OCI-M2 (cell line): ENCODE measurements around the gene PELI2.

ENCODE experiments used
- DNase-seq: peaks from one replicate; lab custom pipeline; 2025; ENCODE audit not compliant: unreplicated experiment; lab: John Stamatoyannopoulos, UW

The PELI2 gene

GRCh38 chr14:56117765-56118610, at the start of gene PELI2:
PELI2 (plus strand) TSS chr14:56118411; CDS start chr14:56118661, 250 bp downstream.
- DNase-seq: no peak

- no peak for DNase-seq
Measured at GRCh38 chr14:56073799-56074198, 44.4 kb upstream of the PELI2 start.

- DNase-seq: no peak
Measured at GRCh38 chr14:56075301-56075700, 42.9 kb upstream of the PELI2 start.

GRCh38 chr14:56081139-56081538, 37.1 kb upstream of the PELI2 start:
- DNase-seq: no peak

- DNase-seq: no peak
Measured at GRCh38 chr14:56082880-56083279, 35.3 kb upstream of the PELI2 start.

- no peak for DNase-seq
Measured at GRCh38 chr14:56085471-56085870, 32.7 kb upstream of the PELI2 start.

- no peak for DNase-seq
Measured at GRCh38 chr14:56087671-56088471, 30.3 kb upstream of the PELI2 start.

- DNase-seq: no peak
Measured at GRCh38 chr14:56088941-56089340, 29.3 kb upstream of the PELI2 start.

GRCh38 chr14:56092763-56093162, 25.4 kb upstream of the PELI2 start:
- DNase-seq: no peak

- DNase-seq: no peak
Measured at GRCh38 chr14:56094076-56094475, 24.1 kb upstream of the PELI2 start.

GRCh38 chr14:56098021-56098420, 20.2 kb upstream of the PELI2 start:
- DNase-seq: no peak

- DNase-seq: no peak
Measured at GRCh38 chr14:56099081-56099797, 19.0 kb upstream of the PELI2 start.

- DNase-seq: no peak
Measured at GRCh38 chr14:56100556-56100955, 17.7 kb upstream of the PELI2 start.

- DNase-seq: no peak
Measured at GRCh38 chr14:56102941-56103340, 15.3 kb upstream of the PELI2 start.

GRCh38 chr14:56107615-56108014, 10.6 kb upstream of the PELI2 start:
- DNase-seq: no peak

- DNase-seq: no peak
Measured at GRCh38 chr14:56108057-56108456, 10.2 kb upstream of the PELI2 start.

- DNase-seq: no peak
Measured at GRCh38 chr14:56112781-56113180, 5.4 kb upstream of the PELI2 start.

- DNase-seq: no peak
Measured at GRCh38 chr14:56115334-56115870, 2.8 kb upstream of the PELI2 start.

- no peak for DNase-seq
Measured at GRCh38 chr14:56115976-56116893, 2.0 kb upstream of the PELI2 start.

GRCh38 chr14:56118611-56119181, 485 bp downstream of the PELI2 start:
- no peak for DNase-seq
